Measurements from ENCODE around the gene SSBP3. TPM values are rescaled to one million over a fixed set of nuclear protein-coding genes. Genes with fewer than 3 reads are reported as not detected.

SSBP3 gene
- total RNA-seq, 1 experiment from 2014 or later: 115 TPM

DNA sequence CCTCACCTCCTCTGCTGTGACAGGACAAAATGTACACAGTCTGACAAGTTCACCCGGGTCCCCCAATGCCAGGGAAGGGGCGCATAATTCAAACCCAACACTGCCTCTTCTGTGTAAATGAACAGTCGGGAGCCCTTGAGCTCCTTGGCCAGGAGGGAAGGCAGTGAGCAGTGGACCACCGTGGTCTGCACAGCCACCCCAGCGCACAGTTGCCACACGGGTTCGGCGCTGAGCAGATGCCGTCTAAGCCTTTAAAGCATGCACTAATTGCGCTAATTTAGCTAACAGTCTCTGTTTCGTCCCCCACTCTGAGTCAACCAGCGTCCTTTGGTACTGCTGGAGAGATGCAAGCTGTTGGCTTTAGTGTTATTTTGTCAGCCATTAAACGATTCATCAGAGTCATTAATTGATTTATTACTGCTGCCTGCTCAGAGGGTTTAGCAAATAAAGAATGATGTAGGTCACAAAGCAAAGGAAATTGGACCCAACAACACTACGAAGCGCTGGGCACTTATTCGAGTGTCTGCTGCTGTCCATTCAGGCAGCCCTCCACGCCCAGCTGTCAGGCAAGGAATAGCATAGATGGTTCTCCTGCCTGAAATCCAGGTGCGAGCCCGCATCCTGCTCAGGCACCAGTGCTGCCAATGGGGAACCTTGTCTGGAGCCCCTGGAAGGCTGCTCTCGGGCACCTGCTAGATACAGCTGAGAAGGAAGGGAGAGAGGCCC, 114.8 kb downstream of the SSBP3 start (continued):
- TF ChIP-seq, protein P1, sequence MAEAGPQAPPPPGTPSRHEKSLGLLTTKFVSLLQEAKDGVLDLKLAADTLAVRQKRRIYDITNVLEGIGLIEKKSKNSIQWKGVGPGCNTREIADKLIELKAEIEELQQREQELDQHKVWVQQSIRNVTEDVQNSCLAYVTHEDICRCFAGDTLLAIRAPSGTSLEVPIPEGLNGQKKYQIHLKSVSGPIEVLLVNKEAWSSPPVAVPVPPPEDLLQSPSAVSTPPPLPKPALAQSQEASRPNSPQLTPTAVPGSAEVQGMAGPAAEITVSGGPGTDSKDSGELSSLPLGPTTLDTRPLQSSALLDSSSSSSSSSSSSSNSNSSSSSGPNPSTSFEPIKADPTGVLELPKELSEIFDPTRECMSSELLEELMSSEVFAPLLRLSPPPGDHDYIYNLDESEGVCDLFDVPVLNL (CRISPR knock-in tag; IDR thresholded peaks at IDR 0.05; ENCODE audit: borderline replicate concordance, low read depth): no peak
- TF ChIP-seq, protein P2, sequence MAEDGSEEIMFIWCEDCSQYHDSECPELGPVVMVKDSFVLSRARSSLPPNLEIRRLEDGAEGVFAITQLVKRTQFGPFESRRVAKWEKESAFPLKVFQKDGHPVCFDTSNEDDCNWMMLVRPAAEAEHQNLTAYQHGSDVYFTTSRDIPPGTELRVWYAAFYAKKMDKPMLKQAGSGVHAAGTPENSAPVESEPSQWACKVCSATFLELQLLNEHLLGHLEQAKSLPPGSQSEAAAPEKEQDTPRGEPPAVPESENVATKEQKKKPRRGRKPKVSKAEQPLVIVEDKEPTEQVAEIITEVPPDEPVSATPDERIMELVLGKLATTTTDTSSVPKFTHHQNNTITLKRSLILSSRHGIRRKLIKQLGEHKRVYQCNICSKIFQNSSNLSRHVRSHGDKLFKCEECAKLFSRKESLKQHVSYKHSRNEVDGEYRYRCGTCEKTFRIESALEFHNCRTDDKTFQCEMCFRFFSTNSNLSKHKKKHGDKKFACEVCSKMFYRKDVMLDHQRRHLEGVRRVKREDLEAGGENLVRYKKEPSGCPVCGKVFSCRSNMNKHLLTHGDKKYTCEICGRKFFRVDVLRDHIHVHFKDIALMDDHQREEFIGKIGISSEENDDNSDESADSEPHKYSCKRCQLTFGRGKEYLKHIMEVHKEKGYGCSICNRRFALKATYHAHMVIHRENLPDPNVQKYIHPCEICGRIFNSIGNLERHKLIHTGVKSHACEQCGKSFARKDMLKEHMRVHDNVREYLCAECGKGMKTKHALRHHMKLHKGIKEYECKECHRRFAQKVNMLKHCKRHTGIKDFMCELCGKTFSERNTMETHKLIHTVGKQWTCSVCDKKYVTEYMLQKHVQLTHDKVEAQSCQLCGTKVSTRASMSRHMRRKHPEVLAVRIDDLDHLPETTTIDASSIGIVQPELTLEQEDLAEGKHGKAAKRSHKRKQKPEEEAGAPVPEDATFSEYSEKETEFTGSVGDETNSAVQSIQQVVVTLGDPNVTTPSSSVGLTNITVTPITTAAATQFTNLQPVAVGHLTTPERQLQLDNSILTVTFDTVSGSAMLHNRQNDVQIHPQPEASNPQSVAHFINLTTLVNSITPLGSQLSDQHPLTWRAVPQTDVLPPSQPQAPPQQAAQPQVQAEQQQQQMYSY (CRISPR knock-in tag; IDR thresholded peaks at IDR 0.05): no peak
- TF ChIP-seq NFATC4 (CRISPR knock-in tag; IDR thresholded peaks at IDR 0.05): no peak
- TF ChIP-seq, protein P3, sequence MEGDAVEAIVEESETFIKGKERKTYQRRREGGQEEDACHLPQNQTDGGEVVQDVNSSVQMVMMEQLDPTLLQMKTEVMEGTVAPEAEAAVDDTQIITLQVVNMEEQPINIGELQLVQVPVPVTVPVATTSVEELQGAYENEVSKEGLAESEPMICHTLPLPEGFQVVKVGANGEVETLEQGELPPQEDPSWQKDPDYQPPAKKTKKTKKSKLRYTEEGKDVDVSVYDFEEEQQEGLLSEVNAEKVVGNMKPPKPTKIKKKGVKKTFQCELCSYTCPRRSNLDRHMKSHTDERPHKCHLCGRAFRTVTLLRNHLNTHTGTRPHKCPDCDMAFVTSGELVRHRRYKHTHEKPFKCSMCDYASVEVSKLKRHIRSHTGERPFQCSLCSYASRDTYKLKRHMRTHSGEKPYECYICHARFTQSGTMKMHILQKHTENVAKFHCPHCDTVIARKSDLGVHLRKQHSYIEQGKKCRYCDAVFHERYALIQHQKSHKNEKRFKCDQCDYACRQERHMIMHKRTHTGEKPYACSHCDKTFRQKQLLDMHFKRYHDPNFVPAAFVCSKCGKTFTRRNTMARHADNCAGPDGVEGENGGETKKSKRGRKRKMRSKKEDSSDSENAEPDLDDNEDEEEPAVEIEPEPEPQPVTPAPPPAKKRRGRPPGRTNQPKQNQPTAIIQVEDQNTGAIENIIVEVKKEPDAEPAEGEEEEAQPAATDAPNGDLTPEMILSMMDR (IDR thresholded peaks at IDR 0.05): no peak
- no peak for TF ChIP-seq NR1H2 (CRISPR knock-in tag; IDR thresholded peaks at IDR 0.05)
- TF ChIP-seq TP53 (CRISPR knock-in tag; IDR thresholded peaks at IDR 0.05): no peak
- no peak for TF ChIP-seq CBFB (CRISPR knock-in tag; IDR thresholded peaks at IDR 0.05; ENCODE audit: low read depth)
- TF ChIP-seq, protein P4, sequence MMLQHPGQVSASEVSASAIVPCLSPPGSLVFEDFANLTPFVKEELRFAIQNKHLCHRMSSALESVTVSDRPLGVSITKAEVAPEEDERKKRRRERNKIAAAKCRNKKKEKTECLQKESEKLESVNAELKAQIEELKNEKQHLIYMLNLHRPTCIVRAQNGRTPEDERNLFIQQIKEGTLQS (CRISPR knock-in tag; conservative IDR thresholded peaks at IDR 0.05): no peak
- no peak for TF ChIP-seq NFE2L1 (CRISPR knock-in tag; IDR thresholded peaks at IDR 0.05)
- no peak for TF ChIP-seq CREM (CRISPR knock-in tag; IDR thresholded peaks at IDR 0.05)

DNA sequence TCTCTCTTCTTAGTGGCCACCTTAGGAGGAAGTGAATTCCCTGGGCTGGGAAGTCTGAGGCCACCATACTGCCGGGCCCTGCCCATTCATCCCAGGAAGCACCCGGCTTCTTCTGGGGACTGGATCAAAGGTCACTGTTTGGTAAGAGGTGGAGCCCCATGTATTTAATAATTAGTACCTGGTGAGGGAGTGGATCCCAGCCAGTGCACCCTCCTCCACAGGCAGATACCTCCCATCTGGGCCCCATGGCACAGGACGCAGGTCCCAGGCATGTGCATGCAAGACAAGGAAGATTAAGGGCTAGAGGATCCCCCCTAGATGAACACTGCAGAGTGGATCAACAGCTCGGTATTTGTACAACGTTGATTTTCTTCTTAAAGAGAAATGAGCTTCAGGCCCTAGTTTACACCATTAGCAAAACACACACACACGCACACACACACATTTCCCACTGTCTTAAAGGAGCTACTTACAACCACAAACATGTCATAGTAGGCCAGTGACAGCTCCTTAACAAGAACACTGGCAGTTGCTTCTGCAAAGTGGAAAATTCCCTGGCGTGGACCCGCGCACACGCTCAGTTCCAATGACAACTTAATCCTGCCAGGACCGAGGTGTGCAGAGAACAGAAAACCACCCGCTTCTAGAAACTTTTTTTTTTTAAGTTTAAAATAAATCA, 115.5 kb downstream of the SSBP3 start:
- ChIA-PET CTCF (interaction anchor here (0.6 to 1.6 kb wide), 6 partner anchors 12 to 198 kb away, joined by 3 to 4 read pairs (median 3); no protein-coding TSS in a partner anchor), POLR2A (interaction anchor here (0.9 kb wide), 1 partner anchor 15 kb away, joined by 3 read pairs; no protein-coding TSS in a partner anchor)
- no peak for ATAC-seq
- TF ChIP-seq SMAD4 (CRISPR knock-in tag; IDR thresholded peaks at IDR 0.05) (no peak), ZBTB21 (CRISPR knock-in tag; IDR thresholded peaks at IDR 0.05; ENCODE audit: borderline replicate concordance) (no peak)
- TF ChIP-seq, protein P5, sequence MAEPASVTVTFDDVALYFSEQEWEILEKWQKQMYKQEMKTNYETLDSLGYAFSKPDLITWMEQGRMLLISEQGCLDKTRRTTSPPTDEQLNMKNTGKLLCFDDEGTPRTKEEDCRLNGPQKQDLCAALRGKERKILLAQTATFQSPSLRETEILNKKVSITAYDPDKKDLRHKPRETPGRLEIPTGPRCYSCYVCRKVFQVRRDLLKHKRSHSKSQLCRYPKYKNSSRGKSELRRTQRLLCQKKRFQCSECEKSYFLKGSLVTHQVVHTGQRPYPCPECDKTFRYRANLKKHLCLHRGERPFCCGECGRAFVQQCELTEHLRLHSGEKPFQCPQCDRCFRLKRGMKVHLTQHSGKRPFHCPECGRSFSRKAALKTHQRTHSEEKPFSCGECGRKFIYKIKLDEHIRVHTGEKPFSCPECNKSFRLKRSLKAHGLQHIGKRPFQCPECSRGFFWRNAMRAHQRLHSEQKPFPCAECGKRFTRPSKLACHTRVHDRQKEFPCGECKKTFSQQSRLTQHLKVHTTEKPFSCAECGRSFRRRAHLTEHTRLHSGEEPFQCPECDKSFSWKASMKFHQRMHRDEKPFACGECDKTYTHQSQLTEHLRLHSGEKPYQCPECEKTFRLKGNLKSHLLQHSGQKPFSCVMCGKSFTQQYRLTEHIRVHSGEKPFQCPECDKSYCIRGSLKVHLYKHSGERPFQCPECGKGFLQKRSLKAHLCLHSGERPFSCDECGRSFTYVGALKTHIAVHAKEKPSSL (CRISPR knock-in tag; conservative IDR thresholded peaks at IDR 0.05): no peak
- TF ChIP-seq, protein P6, sequence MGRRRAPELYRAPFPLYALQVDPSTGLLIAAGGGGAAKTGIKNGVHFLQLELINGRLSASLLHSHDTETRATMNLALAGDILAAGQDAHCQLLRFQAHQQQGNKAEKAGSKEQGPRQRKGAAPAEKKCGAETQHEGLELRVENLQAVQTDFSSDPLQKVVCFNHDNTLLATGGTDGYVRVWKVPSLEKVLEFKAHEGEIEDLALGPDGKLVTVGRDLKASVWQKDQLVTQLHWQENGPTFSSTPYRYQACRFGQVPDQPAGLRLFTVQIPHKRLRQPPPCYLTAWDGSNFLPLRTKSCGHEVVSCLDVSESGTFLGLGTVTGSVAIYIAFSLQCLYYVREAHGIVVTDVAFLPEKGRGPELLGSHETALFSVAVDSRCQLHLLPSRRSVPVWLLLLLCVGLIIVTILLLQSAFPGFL (CRISPR knock-in tag; IDR thresholded peaks at IDR 0.05; ENCODE audit: borderline replicate concordance): no peak
- TF ChIP-seq, protein P7, sequence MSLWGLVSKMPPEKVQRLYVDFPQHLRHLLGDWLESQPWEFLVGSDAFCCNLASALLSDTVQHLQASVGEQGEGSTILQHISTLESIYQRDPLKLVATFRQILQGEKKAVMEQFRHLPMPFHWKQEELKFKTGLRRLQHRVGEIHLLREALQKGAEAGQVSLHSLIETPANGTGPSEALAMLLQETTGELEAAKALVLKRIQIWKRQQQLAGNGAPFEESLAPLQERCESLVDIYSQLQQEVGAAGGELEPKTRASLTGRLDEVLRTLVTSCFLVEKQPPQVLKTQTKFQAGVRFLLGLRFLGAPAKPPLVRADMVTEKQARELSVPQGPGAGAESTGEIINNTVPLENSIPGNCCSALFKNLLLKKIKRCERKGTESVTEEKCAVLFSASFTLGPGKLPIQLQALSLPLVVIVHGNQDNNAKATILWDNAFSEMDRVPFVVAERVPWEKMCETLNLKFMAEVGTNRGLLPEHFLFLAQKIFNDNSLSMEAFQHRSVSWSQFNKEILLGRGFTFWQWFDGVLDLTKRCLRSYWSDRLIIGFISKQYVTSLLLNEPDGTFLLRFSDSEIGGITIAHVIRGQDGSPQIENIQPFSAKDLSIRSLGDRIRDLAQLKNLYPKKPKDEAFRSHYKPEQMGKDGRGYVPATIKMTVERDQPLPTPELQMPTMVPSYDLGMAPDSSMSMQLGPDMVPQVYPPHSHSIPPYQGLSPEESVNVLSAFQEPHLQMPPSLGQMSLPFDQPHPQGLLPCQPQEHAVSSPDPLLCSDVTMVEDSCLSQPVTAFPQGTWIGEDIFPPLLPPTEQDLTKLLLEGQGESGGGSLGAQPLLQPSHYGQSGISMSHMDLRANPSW (CRISPR knock-in tag; conservative IDR thresholded peaks at IDR 0.05; ENCODE audit: low read depth): no peak
- H3K36me3 Mint-ChIP-seq: no peaks in the 10 kb centered on the region
- no peak overlapping the region for H3K4me3 Mint-ChIP-seq
- DNase-seq (ENCODE audit: low spot score): no peak
- H3K27me3 Mint-ChIP-seq (ENCODE audit: low read depth): no peaks in the 10 kb centered on the region
- no peaks in the 10 kb centered on the region for H3K9me3 Mint-ChIP-seq
- H3K27ac Mint-ChIP-seq: no peak overlapping the region
- H3K4me1 Mint-ChIP-seq: peaks cover 83% of the 10 kb centered on the region

Data from WTC11 (cell line).